ENCODE measurements around the gene IRS1. TPM values are rescaled to one million over a fixed set of nuclear protein-coding genes. Genes with fewer than 3 reads are reported as not detected.

The IRS1 gene
- total and polyA plus RNA-seq, 7 donors: 2.3 to 29.1 (median 18.5) TPM

DNA sequence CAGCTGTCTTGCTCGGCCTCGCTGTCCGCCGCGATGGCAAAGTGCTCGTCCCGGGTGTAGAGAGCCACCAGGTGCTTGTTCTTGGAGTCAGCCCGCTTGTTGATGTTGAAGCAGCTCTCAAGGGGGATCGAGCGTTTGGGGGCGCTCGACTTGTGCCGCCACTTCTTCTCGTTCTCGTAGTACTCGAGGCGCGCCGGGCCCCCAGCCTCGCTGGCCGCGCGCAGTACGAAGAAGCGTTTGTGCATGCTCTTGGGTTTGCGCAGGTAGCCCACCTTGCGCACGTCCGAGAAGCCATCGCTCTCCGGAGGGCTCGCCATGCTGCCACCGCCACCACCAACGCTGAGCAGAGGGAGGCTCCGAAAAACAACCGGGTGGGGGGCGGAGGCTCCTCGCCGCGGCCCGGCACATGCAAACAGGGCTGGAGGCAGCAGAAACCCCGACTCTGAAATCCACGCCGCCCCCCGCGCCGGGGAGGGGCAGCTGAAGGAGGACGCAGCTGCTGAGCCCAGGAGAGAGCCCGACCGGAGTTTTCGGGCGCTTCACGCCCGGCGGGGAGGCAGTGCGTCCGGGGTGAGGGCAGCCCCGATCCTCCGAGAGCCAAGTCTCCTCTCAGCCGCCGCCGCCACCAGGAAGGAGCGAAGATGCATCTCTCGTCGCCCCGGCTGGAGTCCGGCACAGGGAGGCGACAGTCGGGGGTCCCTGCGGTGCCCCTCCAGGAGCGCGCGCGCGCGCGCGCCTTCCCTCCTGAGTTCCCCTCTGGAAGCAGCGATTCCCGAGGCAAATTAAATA is 1.0 kb downstream of the IRS1 start:
- intact Hi-C loops (cut with DNase I): loop anchor here (2.0 to 10.0 kb wide), 5 partner anchors 168 to 614 kb away; no protein-coding TSS in a partner anchor
- TF ChIP-seq, protein P1, sequence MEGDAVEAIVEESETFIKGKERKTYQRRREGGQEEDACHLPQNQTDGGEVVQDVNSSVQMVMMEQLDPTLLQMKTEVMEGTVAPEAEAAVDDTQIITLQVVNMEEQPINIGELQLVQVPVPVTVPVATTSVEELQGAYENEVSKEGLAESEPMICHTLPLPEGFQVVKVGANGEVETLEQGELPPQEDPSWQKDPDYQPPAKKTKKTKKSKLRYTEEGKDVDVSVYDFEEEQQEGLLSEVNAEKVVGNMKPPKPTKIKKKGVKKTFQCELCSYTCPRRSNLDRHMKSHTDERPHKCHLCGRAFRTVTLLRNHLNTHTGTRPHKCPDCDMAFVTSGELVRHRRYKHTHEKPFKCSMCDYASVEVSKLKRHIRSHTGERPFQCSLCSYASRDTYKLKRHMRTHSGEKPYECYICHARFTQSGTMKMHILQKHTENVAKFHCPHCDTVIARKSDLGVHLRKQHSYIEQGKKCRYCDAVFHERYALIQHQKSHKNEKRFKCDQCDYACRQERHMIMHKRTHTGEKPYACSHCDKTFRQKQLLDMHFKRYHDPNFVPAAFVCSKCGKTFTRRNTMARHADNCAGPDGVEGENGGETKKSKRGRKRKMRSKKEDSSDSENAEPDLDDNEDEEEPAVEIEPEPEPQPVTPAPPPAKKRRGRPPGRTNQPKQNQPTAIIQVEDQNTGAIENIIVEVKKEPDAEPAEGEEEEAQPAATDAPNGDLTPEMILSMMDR (IDR thresholded peaks at IDR 0.05): no peak
- TF ChIP-seq EP300 (IDR thresholded peaks at IDR 0.05) (no peak), POLR2AphosphoS5 (IDR thresholded peaks at IDR 0.05) (peak in 1 of 4 donors; percentile 3), POLR2A (IDR thresholded peaks at IDR 0.05) (peak in 1 of 2 donors; percentile 6)
- 1 to 2% methylated on average over 80 of the region's 80 CpGs for WGBS, 2 donors
- Histone ChIP-seq H3K9me3 (no peaks in the 10 kb centered on the region), H3K27me3 (no peaks in the 10 kb centered on the region), H3K4me3 (peak overlapping the region; percentile 61 to 91 (median 78)), H3K4me1 (peaks cover 0 to 61% (median 42%) of the 10 kb centered on the region in 4 donors), H3K36me3 (no peaks in the 10 kb centered on the region), H3K27ac (peak overlapping the region; percentile 89 to 97 (median 96))
- no peak for DNase-seq

DNA sequence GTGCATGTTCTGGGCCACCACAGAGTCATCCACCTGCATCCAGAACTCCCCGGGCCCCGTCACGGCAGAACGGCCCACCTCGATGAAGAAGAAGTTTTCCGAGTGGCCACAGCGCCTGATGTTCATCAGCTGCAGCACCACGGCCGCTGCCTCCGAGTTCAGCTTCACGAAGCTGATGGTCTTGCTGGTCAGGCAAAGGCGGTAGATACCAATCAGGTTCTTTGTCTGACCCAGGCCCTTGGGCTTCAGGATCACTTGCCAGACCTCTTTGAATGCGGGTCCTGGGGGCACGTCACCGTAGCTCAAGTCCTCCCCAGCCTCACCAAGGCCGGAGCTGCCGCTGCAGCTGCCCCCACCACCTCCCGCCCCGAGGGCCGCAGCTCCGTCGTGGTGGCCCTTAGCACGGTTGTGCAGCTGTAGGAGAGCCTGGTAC is 1.6 kb downstream of the IRS1 start:
- H3K9me3 ChIP-seq: no peaks in the 10 kb centered on the region
- peak; percentile 73 for DNase-seq
- 60 to 62% methylated on average over 23 of the region's 23 CpGs for WGBS, 2 donors
- intact Hi-C loops (cut with DNase I): loop anchor here (1.0 to 10.0 kb wide), 6 partner anchors 167 to 613 kb away; no protein-coding TSS in a partner anchor
- peaks cover 0 to 67% (median 44%) of the 10 kb centered on the region in 4 donors for H3K4me1 ChIP-seq
- TF ChIP-seq, protein P1 (IDR thresholded peaks at IDR 0.05): no peak
- TF ChIP-seq POLR2A (IDR thresholded peaks at IDR 0.05) (no peak), EP300 (IDR thresholded peaks at IDR 0.05) (no peak), POLR2AphosphoS5 (IDR thresholded peaks at IDR 0.05) (no peak)
- no peaks in the 10 kb centered on the region for H3K36me3 ChIP-seq
- peak overlapping the region; percentile 89 to 97 (median 96) for H3K27ac ChIP-seq
- no peaks in the 10 kb centered on the region for H3K27me3 ChIP-seq
- peak overlapping the region; percentile 61 to 91 (median 78) for H3K4me3 ChIP-seq

DNA sequence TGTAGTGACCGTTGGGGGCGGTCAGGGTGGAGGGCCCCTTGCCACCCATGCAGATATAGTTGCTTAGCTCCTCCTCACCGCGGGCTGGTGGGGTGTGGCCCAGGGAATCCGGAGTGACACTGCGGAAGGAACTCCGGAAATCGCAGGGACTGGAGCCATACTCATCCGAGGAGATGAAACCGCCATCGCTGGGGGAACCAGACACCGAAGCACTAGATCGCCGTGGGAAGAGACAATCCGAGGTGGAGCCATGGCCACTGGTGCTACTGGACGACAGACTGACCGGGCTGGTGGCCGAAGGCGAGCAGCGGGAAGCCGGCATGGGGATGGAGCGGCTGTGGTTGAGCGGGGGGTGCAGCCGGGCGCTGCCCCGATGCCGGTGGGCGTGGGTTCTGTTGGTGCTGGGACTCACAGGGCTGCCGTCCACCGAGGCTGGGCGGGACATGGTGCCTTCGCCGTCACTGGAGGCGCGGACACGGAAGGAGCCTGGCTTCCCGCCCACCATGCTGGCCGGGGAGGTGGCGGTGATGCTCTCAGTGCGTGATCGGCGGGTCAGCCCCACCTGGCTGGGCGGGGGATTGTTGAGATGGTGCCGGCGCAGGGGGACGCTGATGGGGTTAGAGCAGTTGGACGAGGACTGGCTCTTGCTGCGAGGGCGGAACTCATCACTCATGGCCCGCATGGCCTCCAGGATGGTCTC is 2.2 kb downstream of the IRS1 start:
- Histone ChIP-seq H3K27ac (peak overlapping the region; percentile 89 to 97 (median 96)), H3K4me3 (peak overlapping the region; percentile 61 to 91 (median 78)), H3K36me3 (no peaks in the 10 kb centered on the region), H3K27me3 (no peaks in the 10 kb centered on the region), H3K9me3 (no peaks in the 10 kb centered on the region), H3K4me1 (peaks cover 0 to 70% (median 44%) of the 10 kb centered on the region in 4 donors)
- WGBS, 2 donors: 88 to 89% methylated on average over 50 of the region's 50 CpGs
- intact Hi-C loops (cut with DNase I): loop anchor here (1.0 to 10.0 kb wide), 4 partner anchors 319 to 613 kb away; no protein-coding TSS in a partner anchor
- TF ChIP-seq EP300 (IDR thresholded peaks at IDR 0.05): no peak
- TF ChIP-seq POLR2A (IDR thresholded peaks at IDR 0.05): peak in 1 of 2 donors; percentile 17
- peak in 3 of 4 donors; percentile 24 to 72 (median 62) for TF ChIP-seq POLR2AphosphoS5 (IDR thresholded peaks at IDR 0.05)
- DNase-seq: peak; percentile 87

DNA sequence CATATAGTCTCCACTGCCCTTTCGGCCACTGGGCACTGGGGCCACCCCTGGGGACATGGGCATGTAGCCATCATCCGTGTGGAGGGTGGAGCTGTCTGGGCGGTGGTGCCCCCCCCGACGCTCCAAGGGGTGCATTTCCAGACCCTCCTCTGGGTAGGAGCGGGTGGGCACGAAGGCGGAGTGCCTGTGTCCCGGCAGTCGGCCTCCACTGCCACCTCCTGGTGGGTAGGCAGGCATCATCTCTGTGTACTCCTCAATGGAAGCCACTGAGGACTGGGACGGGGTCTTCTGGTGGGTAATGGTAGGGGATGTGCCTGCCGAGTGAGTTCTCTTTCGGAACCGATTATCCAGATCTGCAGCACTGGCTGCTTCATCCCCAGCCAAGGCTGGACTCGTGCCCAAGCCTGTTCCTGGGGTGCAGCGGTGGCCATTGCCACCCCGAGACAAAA is 2.8 kb downstream of the IRS1 start:
- H3K9me3 ChIP-seq: no peaks in the 10 kb centered on the region
- peak overlapping the region; percentile 89 to 97 (median 96) for H3K27ac ChIP-seq
- no peaks in the 10 kb centered on the region for H3K36me3 ChIP-seq
- peaks cover 0 to 69% (median 45%) of the 10 kb centered on the region in 4 donors for H3K4me1 ChIP-seq
- peak overlapping the region; percentile 61 to 91 (median 78) for H3K4me3 ChIP-seq
- TF ChIP-seq POLR2AphosphoS5 (IDR thresholded peaks at IDR 0.05) (peak in 2 of 4 donors; percentile 3 to 4), POLR2A (IDR thresholded peaks at IDR 0.05) (no peak)
- TF ChIP-seq, protein P1 (IDR thresholded peaks at IDR 0.05): peak; percentile 33 to 88 (median 64)
- WGBS, 2 donors: 71 to 74% methylated on average over 17 of the region's 17 CpGs
- no peaks in the 10 kb centered on the region for H3K27me3 ChIP-seq
- DNase-seq: peak; percentile 86
- intact Hi-C loops (cut with DNase I): loop anchor here (1.0 to 10.0 kb wide), 4 partner anchors 319 to 612 kb away; no protein-coding TSS in a partner anchor
